ENCODE results near the gene DNAAF8.

The DNAAF8 gene

DNA sequence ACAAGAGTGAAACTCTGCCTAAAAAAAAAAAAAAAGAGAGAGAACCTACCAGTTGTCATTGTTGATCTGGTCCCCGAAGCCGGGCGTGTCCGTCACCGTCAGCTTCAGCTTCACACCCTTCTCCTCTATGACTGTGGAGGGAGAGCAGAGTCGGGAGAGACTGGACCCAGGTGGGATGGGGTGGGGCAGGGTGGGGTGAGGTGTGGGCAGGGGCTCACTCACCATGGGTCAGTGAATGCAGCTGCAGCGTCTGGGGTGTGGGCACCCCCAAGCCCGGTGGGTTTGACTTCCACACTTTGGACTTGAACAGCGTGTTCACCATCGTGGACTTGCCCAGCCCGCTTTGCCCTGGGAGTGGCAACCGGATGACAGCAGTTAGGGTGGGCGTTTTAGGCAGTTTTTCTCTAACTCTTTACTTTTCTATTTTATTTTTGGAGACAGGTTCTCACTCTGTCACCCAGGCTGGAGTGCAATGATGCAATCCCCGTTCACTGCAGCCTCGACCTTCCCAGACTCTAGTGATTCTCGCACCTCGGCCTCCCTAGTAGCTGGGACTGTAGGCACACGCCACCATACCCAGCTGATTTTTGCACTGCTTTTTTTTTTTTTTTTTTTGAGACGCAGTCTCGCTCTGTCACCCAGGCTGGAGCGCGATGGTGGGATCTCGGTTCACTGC lies 51.6 kb downstream of the DNAAF8 start:
- no peak for DNase-seq

GRCh38 chr16:4787068-4787467 lies 52.7 kb downstream of the DNAAF8 start:
- no peak for DNase-seq

DNA sequence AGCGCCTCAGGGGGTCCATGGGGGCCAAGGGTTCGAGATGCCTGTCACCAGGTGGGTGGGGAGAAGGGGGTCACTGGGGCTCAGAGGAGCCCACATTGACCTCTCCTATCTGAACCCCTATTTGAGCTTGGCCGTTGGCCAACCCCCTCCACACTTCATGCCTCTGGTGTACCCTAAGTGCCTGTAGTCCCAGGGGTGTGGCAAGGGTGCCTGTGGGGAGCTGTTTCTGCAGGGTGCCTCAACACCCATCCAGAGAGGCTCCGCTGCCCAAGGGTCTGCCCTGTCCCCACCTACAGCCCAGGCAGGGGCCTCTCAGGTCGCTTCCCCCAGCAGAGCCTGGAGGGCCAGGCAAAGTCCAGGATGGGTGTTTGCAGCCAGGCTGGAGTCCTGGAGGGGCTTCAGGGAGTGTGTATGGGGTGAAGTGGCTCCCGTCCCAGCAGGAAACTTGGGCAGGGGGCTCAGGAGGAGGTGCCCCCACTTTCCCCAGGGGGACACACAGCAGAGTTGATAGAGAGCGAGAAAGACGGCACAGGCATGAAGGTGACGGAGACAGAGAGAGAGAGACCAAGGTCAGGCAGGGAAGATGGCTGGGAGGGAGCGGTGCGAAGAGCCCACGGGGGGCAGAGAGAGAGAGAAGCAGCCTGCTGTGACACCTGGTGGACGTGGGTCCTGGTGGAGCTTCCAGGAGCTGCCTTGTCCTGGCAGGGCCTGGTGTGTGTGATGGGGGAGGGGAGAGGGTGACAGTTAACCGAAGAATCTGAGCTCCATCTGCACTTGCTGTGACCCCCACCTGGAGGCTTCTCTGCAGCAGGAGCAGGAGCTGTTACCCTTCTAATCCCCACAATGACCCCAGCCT lies 53.5 kb downstream of the DNAAF8 start, which contains the start of gene SEPTIN12:
Gene SEPTIN12, minus strand, starts transcription at position 719 of the 856 bp plus-strand sequence. Its CDS starts 700 bp downstream, at position 19.
- DNase-seq, result no peak

DNA sequence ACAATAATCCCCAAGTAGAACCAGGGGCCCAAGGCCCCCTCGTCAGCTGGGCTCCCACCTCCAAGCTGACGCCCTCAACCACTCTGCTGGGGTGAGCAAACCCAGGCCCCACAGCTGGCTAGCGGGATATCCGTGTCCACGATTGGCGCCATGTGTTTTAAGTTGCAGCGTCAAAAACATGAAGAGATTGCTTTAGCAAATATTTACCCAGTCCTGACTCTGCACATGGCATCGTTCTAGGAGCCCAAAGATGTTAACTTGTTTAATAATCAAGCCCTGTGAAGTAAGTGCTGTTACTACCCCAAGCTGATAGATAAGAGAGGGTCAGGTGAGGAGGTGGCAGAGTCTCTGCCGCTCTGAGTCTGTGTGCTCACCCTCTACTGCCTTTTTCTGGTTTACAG lies 54.2 kb downstream of the DNAAF8 start:
- no peak for DNase-seq

- no peak for DNase-seq
Measured at GRCh38 chr16:4788910-4789309, 54.6 kb downstream of the DNAAF8 start.

DNA sequence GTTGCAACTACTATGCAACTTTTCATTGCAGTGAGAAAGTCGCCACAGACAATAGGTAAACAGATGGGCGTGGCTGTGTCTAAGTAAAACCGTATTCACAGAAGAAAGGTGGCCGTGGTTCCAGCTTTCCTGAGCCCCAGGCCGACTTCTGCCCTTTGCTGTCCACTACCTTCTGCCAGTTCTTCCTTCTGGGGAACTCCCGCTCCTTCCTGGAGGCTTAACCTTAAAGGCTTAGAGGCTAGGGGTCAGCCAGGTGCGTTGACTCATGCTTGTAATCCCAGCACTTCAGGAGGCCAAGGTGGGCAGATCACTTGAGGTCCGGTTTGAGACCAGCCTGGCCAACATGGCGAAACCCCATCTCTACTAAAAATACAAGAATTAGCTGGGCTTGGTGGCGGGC lies 55.9 kb downstream of the DNAAF8 start:
- no peak for DNase-seq

DNA sequence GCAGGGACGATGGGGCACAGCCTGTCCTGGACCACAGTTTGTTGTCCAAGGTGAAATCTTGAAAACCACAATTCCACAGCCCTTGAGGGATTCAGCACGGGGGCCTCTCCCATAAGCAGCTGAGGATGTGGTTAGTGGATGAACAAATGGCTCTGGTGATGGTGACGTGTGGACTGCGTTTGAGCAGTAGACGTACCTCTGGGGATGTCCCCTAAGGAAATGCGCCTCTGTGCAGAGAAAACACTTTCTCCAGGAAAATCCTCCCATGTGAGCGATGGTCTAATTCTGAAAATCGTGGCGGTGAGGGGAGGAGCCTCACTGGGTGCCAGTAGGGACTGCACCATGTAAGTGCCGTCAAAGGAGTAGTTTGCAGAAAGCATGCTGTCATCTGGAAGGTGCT lies 56.5 kb downstream of the DNAAF8 start:
- no peak for DNase-seq

DNA sequence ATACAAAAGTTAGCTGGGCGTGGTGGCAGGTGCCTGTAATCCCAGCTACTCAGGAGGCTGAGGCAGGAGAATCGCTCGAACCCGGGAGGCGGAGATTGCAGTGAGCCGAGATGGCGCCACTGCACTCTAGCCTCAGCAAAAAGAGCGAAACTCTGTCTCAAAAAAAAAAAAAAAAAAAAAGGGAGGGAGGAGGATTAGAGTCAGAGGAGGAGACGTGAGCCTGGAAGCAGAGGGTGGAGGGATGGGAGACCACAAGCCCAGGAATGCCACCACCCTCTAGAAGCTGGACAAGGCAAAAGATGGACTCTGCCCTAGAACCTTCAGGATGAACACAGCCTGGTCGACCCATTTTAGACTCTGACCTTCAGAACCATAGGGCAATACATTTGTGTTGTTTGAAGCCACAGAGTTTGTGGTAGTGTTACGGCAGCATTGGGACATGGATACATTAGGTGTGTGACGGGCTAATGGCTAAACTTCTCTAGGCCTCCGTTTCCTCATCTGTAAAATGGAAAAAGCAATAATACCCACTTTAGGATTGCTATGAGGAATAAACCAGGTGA lies 58.7 kb downstream of the DNAAF8 start:
- DNase-seq, result no peak

- no peak for DNase-seq
Measured at GRCh38 chr16:4795181-4795827, 61.0 kb downstream of the DNAAF8 start, which contains the start of gene SMIM22. Gene SMIM22 (plus strand): TSS chr16:4795369. CDS start chr16:4795735, 366 bp downstream.

DNA sequence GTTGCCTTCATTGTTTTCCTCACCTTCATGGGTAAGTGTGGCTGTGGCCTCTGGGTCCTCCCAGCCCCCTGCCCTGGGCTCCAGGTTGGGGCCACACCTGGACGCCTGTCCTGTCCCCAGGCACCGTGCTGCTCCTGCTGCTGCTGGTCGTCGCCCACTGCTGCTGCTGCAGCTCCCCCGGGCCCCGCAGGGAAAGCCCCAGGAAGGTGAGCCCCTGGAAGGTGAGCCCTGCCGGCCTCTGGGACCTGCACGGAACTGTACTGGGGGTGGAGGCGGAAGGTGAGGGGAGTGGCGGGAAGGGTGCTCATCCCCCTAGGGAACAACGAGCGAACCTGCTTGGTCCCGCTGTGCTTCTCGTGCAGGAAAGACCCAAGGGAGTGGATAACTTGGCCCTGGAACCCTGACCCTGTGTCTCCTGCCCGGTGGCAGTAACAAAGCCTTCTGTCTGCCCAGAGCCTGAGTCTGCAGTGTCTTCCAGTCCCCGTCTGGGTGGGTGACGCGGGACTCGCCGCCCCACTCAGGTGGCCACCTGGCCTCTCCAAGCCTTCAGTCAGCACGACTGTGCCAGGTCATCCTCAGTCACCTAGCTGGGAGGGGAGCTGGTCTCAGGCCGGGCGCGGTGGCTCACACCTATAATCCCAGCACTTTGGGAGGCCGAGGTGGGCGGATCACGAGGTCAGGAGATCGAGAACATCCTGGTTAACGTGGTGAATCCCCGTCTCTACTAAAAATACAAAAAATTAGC lies 61.7 kb downstream of the DNAAF8 start:
- DNase-seq, result no peak

DNA sequence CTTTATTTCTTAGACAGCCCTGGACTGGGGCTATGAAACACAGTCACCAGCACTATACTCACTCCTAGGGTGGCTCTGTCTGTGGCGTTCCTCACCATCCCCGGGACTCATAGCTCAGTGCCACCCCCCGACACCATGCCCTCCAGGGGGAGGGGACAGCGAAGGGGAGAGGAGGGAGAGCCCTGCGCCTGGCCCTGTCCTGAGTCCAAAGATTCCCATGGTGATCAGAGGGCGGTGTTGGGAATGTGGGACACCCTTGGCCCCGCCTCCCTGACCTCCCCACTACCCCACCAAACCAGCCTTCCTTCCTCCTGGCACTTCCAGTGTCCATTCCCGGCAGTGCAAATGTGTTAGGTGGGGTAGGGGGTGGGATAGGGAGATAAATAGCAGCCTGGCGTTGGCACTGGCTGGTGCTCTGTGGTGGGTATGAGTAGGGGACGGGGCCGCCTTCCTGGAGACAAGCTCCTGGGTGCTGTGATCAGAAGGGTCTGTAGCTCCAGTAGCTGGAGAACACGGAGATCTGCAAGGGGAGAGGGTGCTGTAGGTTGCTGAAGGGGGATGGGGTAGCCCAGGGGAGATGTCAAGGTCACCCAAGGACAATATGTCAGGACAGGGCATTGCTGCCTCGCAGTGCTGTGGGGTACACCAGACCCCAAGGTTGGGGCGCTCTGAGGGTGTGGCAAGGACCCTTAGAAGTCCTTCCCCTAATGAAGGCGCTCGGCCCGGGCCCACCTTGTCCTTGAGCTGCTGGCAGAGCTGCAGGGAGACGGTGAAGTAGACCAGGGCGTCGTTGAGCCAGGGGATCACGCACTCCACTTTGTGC lies 62.9 kb downstream of the DNAAF8 start:
- DNase-seq, result no peak

- DNase-seq, result no peak
Measured at GRCh38 chr16:4797805-4798252, 63.5 kb downstream of the DNAAF8 start.

- no peak for DNase-seq
Measured at GRCh38 chr16:4798456-4798855, 64.1 kb downstream of the DNAAF8 start.
